ENCODE data around the gene C21orf91.

The C21orf91 gene

GRCh38 chr21:17769447-17769845 is 49.7 kb downstream of the C21orf91 start:
- H3K4me3 ChIP-seq (ENCODE audit: low read depth, low read length) = no peak overlapping the region
- DNase-seq (ENCODE audit: low read depth) = no peak
- TF ChIP-seq CTCF (IDR thresholded peaks at IDR 0.05; ENCODE audit: insufficient read depth, low read depth, low read length, missing control alignments) = no peak

GRCh38 chr21:17768840-17769446 is 50.2 kb downstream of the C21orf91 start:
- H3K4me3 ChIP-seq (ENCODE audit: low read depth, low read length) = no peak overlapping the region
- no peak for DNase-seq (ENCODE audit: low read depth)
- TF ChIP-seq CTCF (IDR thresholded peaks at IDR 0.05; ENCODE audit: insufficient read depth, low read depth, low read length, missing control alignments) = no peak

GRCh38 chr21:17765207-17765606 is 53.9 kb downstream of the C21orf91 start:
- TF ChIP-seq CTCF (IDR thresholded peaks at IDR 0.05; ENCODE audit: insufficient read depth, low read depth, low read length, missing control alignments) = no peak
- DNase-seq (ENCODE audit: low read depth) = no peak

GRCh38 chr21:17763288-17764037 is 55.7 kb downstream of the C21orf91 start:
- H3K4me3 ChIP-seq (ENCODE audit: low read depth, low read length) = no peak overlapping the region
- no peak for DNase-seq (ENCODE audit: low read depth)
- TF ChIP-seq CTCF (IDR thresholded peaks at IDR 0.05; ENCODE audit: insufficient read depth, low read depth, low read length, missing control alignments) = no peak

More at GRCh38 chr21:17765207-17765606, 53.9 kb downstream of the C21orf91 start:
- no peak overlapping the region for H3K4me3 ChIP-seq (ENCODE audit: low read depth, low read length)

- no peak overlapping the region for H3K4me3 ChIP-seq (ENCODE audit: low read depth, low read length)
- DNase-seq (ENCODE audit: low read depth) = no peak
- TF ChIP-seq CTCF (IDR thresholded peaks at IDR 0.05; ENCODE audit: insufficient read depth, low read depth, low read length, missing control alignments) = no peak
These were observed 59.5 kb downstream of the C21orf91 start for GRCh38 chr21:17759511-17760178.

GRCh38 chr21:17758683-17759082 is 60.5 kb downstream of the C21orf91 start:
- TF ChIP-seq CTCF (IDR thresholded peaks at IDR 0.05; ENCODE audit: insufficient read depth, low read depth, low read length, missing control alignments) = no peak
- no peak overlapping the region for H3K4me3 ChIP-seq (ENCODE audit: low read depth, low read length)
- no peak for DNase-seq (ENCODE audit: low read depth)
